HG03558 (cell line): Measurements from ENCODE around the gene BMP2.

Experiments
- ATAC-seq: cut with Tn5 transposase; IDR thresholded peaks from one replicate; pipeline ENCODE4 v1.9.1; 2021; ENCODE audit warnings: moderate number of reproducible peaks; ENCODE audit not compliant: unreplicated experiment; ENCODE audit errors: extremely low read depth

The BMP2 gene

GRCh38 chr20:6767126-6767535 lies 355 bp upstream of the BMP2 start:
- no peak for ATAC-seq

GRCh38 chr20:6768228-6769140 lies 998 bp downstream of the BMP2 start:
- no peak for ATAC-seq

- ATAC-seq: no peak
Measured at GRCh38 chr20:6769903-6770785, 2.7 kb downstream of the BMP2 start.

GRCh38 chr20:6770786-6771100 lies 3.3 kb downstream of the BMP2 start:
- ATAC-seq: no peak

GRCh38 chr20:6780433-6781190 lies 13.1 kb downstream of the BMP2 start:
- ATAC-seq: no peak

GRCh38 chr20:6783752-6784151 lies 16.3 kb downstream of the BMP2 start:
- no peak for ATAC-seq

- ATAC-seq: no peak
Measured at GRCh38 chr20:6784210-6784631, 16.7 kb downstream of the BMP2 start.

GRCh38 chr20:6784767-6785166 lies 17.3 kb downstream of the BMP2 start:
- no peak for ATAC-seq

- no peak for ATAC-seq
Measured at GRCh38 chr20:6786548-6786947, 19.1 kb downstream of the BMP2 start.

- no peak for ATAC-seq
Measured at GRCh38 chr20:6792789-6793188, 25.3 kb downstream of the BMP2 start.

GRCh38 chr20:6802227-6802626 lies 34.7 kb downstream of the BMP2 start:
- ATAC-seq: no peak

GRCh38 chr20:6806275-6806674 lies 38.8 kb downstream of the BMP2 start:
- no peak for ATAC-seq

- no peak for ATAC-seq
Measured at GRCh38 chr20:6811262-6812035, 44.0 kb downstream of the BMP2 start.

- no peak for ATAC-seq
Measured at GRCh38 chr20:6812530-6812929, 45.0 kb downstream of the BMP2 start.

GRCh38 chr20:6814945-6815344 lies 47.5 kb downstream of the BMP2 start:
- no peak for ATAC-seq

- ATAC-seq: no peak
Measured at GRCh38 chr20:6818033-6818808, 50.7 kb downstream of the BMP2 start.

GRCh38 chr20:6819599-6819998 lies 52.1 kb downstream of the BMP2 start:
- no peak for ATAC-seq

- ATAC-seq: no peak
Measured at GRCh38 chr20:6824401-6824800, 56.9 kb downstream of the BMP2 start.

GRCh38 chr20:6827472-6827871 lies 60.0 kb downstream of the BMP2 start:
- no peak for ATAC-seq
